H54 (cell line): ENCODE measurements around the gene HAL.

Experiments
- DNase-seq: peaks from one replicate; pipeline ENCODE4 v3.0.0; 2011; ENCODE audit warnings: low spot score, mixed read lengths; ENCODE audit not compliant: insufficient read length
- FAIRE-seq: peaks from 3 replicates; lab custom pipeline; 2011; peaks lifted over from hg19 to GRCh38; lab: Jason Lieb, UNC
- POLR2A ChIP-seq: IDR thresholded peaks from 2 replicates; pipeline ENCODE4 v1.6.1; 2011; ENCODE audit warnings: low read depth, mild to moderate bottlenecking, low read length

HAL gene

GRCh38 chr12:96033549-96034389, 37.6 kb upstream of the HAL start:
- no peak for TF ChIP-seq POLR2A
- DNase-seq (no peak), FAIRE-seq (no peak)

GRCh38 chr12:96029826-96030225, 33.7 kb upstream of the HAL start:
- no peak for DNase-seq
- TF ChIP-seq POLR2A: no peak
- FAIRE-seq: no peak

GRCh38 chr12:96028538-96028937, 32.4 kb upstream of the HAL start:
- DNase-seq (no peak), FAIRE-seq (no peak)
- no peak for TF ChIP-seq POLR2A

- FAIRE-seq (no peak), DNase-seq (no peak)
- no peak for TF ChIP-seq POLR2A
Observed at GRCh38 chr12:96026331-96026730, 30.2 kb upstream of the HAL start.

- DNase-seq (no peak), FAIRE-seq (no peak)
- no peak for TF ChIP-seq POLR2A
Observed at GRCh38 chr12:96025518-96025917, 29.4 kb upstream of the HAL start.

- DNase-seq (no peak), FAIRE-seq (no peak)
- no peak for TF ChIP-seq POLR2A
Observed at GRCh38 chr12:96020314-96021003, 24.3 kb upstream of the HAL start.

GRCh38 chr12:96015672-96016071, 19.5 kb upstream of the HAL start:
- no peak for DNase-seq
- no peak for FAIRE-seq
- TF ChIP-seq POLR2A: no peak

- FAIRE-seq: peak; percentile 53
- no peak for TF ChIP-seq POLR2A
Observed at GRCh38 chr12:96014943-96015599, 18.9 kb upstream of the HAL start.

GRCh38 chr12:96007729-96008128, 11.6 kb upstream of the HAL start:
- TF ChIP-seq POLR2A: no peak
- DNase-seq: no peak
- no peak for FAIRE-seq

More at GRCh38 chr12:96014943-96015599, 18.9 kb upstream of the HAL start:
- DNase-seq: no peak

- FAIRE-seq: no peak
- no peak for DNase-seq
- TF ChIP-seq POLR2A: no peak
Observed at GRCh38 chr12:96006727-96007126, 10.6 kb upstream of the HAL start.

GRCh38 chr12:96000858-96001257, 4.7 kb upstream of the HAL start:
- TF ChIP-seq POLR2A: no peak
- FAIRE-seq: no peak

GRCh38 chr12:95999484-95999883, 3.3 kb upstream of the HAL start:
- DNase-seq (no peak), FAIRE-seq (no peak)
- TF ChIP-seq POLR2A: no peak

More at GRCh38 chr12:96000858-96001257, 4.7 kb upstream of the HAL start:
- DNase-seq: no peak

GRCh38 chr12:95998611-95999286, 2.6 kb upstream of the HAL start:
- no peak for TF ChIP-seq POLR2A
- DNase-seq: peak; percentile 52
- peak; percentile 88 for FAIRE-seq
